Sigmoid colon (tissue), 4 donors: Measurements from ENCODE around the gene MPC1.

Experiments
- EP300 ChIP-seq, 4 donors: sonication (generic); formaldehyde crosslinking; IDR thresholded peaks; one replicate each; pipeline ENCODE4 v1.6.1; 2017; ENCODE audit warnings: antibody characterized with exemption in 4 of 4
- POLR2A ChIP-seq, 2 donors: fragments of 450-650 bp; IDR thresholded peaks; one replicate each; pipeline ENCODE4 v1.6.1; 2016; ENCODE audit warnings: antibody characterized with exemption in 2 of 2, mild to moderate bottlenecking in 2 of 2, moderate library complexity in 2 of 2
- POLR2AphosphoS5 ChIP-seq, 4 donors: sonication (generic); formaldehyde crosslinking; IDR thresholded peaks; one replicate each; pipeline ENCODE4 v1.6.1; 2017; ENCODE audit warnings: antibody characterized with exemption in 4 of 4
- TF ChIP-seq, protein P1 (sequence below), 4 experiments: fragments of 450-650 bp in 3 of 4; fragments of 200-600 bp in 1 of 4; IDR thresholded peaks; one replicate each; pipeline ENCODE4 v1.5.1; 2016 to 2019; ENCODE audit warnings: antibody characterized with exemption in 4 of 4, mild to moderate bottlenecking in 3 of 4, moderate library complexity in 2 of 4

GRCh38 chr6:166346965-166347364, 35.8 kb downstream of the MPC1 start:
- TF ChIP-seq, protein P1, sequence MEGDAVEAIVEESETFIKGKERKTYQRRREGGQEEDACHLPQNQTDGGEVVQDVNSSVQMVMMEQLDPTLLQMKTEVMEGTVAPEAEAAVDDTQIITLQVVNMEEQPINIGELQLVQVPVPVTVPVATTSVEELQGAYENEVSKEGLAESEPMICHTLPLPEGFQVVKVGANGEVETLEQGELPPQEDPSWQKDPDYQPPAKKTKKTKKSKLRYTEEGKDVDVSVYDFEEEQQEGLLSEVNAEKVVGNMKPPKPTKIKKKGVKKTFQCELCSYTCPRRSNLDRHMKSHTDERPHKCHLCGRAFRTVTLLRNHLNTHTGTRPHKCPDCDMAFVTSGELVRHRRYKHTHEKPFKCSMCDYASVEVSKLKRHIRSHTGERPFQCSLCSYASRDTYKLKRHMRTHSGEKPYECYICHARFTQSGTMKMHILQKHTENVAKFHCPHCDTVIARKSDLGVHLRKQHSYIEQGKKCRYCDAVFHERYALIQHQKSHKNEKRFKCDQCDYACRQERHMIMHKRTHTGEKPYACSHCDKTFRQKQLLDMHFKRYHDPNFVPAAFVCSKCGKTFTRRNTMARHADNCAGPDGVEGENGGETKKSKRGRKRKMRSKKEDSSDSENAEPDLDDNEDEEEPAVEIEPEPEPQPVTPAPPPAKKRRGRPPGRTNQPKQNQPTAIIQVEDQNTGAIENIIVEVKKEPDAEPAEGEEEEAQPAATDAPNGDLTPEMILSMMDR (IDR thresholded peaks at IDR 0.05) = no peak
- TF ChIP-seq POLR2A (IDR thresholded peaks at IDR 0.05) (no peak), EP300 (IDR thresholded peaks at IDR 0.05) (no peak), POLR2AphosphoS5 (IDR thresholded peaks at IDR 0.05) (no peak)
